ENCODE measurements around the gene ODC1. TPM values are rescaled to one million over a fixed set of nuclear protein-coding genes. Genes with fewer than 3 reads are reported as not detected.

ODC1 gene
- total and polyA plus RNA-seq, 2 donors (not counting 3 experiments of a cell fraction or from before 2014, with no cell fraction given): 109 to 132 TPM

DNA sequence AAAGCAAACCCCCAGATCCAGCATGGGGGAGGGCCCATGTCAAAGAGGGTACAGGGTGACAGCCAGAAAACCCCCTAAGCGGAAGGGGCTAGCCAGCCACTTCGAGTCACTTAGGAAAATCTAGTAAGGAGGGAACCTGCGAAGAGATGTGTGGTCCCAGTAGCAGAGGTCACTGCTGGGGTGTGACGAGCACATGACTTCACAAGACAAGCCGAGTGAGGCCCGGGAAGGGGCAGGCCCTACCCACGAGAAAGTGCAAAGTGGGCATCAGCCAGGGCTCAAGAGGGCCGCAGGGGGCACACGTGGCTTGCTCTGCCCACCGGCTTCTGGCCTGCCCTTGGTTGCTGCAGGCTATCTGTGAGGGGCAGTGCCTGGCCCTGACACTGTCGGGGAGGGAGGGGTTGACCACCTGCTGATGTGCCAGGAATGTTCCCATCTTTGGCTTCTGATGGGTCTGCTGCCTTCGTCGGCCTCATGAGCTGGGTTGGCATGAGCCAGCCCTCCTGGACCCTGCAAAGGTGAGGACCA lies 11.5 kb downstream of the ODC1 start:
- Histone ChIP-seq H3K4me2 (ENCODE audit: insufficient read depth, low read length) (no peak overlapping the region), H3K9me1 (replicated peaks; ENCODE audit: control insufficient read depth, extremely low read depth, insufficient read depth, low read length) (no peaks in the 10 kb centered on the region), H3K27me3 (ENCODE audit: control insufficient read depth in 2 of 2, insufficient read depth in 2 of 2, low read length in 2 of 2) (no peaks in the 10 kb centered on the region), H3K9ac (replicated peaks; ENCODE audit: extremely low read depth, insufficient read depth, low read length) (no peak overlapping the region), H3K27ac (ENCODE audit: insufficient read depth, low read depth, low read length) (no peak overlapping the region), H3K4me3 (replicated peaks in 1 of 3; ENCODE audit: insufficient read depth in 1 of 3, low read depth in 1 of 3, low read length in 3 of 3) (no peak overlapping the region), H3K79me2 (ENCODE audit: control insufficient read depth, insufficient read depth, low read length) (no peaks in the 10 kb centered on the region), H3K9me3 (replicated peaks; ENCODE audit: control insufficient read depth, insufficient read depth, low read length) (no peaks in the 10 kb centered on the region), H2AFZ (ENCODE audit: low read depth, low read length) (no peak overlapping the region), H3K4me1 (ENCODE audit: control insufficient read depth, extremely low read depth, insufficient read depth, low read length) (peaks cover 3% of the 10 kb centered on the region), H3K36me3 (ENCODE audit: control insufficient read depth in 2 of 2, extremely low read depth in 1 of 2, insufficient read depth in 2 of 2, low read length in 2 of 2) (peaks cover 8 to 13% of the 10 kb centered on the region in 2 experiments), H4K20me1 (replicated peaks; ENCODE audit: control insufficient read depth, extremely low read depth, insufficient read depth, low read length) (no peaks in the 10 kb centered on the region)
- POLR2A ChIA-PET: no interaction called here
- BruUV-seq (replicated peaks): no TSS peak
- DNase-seq (ENCODE audit: low read depth, low spot score) (no peak), FAIRE-seq (no peak)
- TF ChIP-seq, protein P1, sequence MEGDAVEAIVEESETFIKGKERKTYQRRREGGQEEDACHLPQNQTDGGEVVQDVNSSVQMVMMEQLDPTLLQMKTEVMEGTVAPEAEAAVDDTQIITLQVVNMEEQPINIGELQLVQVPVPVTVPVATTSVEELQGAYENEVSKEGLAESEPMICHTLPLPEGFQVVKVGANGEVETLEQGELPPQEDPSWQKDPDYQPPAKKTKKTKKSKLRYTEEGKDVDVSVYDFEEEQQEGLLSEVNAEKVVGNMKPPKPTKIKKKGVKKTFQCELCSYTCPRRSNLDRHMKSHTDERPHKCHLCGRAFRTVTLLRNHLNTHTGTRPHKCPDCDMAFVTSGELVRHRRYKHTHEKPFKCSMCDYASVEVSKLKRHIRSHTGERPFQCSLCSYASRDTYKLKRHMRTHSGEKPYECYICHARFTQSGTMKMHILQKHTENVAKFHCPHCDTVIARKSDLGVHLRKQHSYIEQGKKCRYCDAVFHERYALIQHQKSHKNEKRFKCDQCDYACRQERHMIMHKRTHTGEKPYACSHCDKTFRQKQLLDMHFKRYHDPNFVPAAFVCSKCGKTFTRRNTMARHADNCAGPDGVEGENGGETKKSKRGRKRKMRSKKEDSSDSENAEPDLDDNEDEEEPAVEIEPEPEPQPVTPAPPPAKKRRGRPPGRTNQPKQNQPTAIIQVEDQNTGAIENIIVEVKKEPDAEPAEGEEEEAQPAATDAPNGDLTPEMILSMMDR (IDR thresholded peaks at IDR 0.05; ENCODE audit: extremely low read depth in 1 of 2, insufficient read depth in 1 of 2, low read depth in 1 of 2, low read length in 2 of 2): no peak
- TF ChIP-seq GATA2 (IDR thresholded peaks at IDR 0.05; ENCODE audit: insufficient read depth, insufficient read length, low read depth, low read length) (no peak), EZH2 (IDR thresholded peaks at IDR 0.05; ENCODE audit: borderline replicate concordance, low read depth, low read length, severe bottlenecking) (no peak), MYC (IDR thresholded peaks at IDR 0.05; ENCODE audit: low read depth, low read length) (no peak), FOS (IDR thresholded peaks at IDR 0.05; ENCODE audit: borderline replicate concordance, insufficient read depth, low read length) (no peak), POLR2AphosphoS5 (IDR thresholded peaks at IDR 0.05; ENCODE audit: insufficient read depth, low read depth, low read length) (no peak), POLR2A (IDR thresholded peaks at IDR 0.05; ENCODE audit: low read depth, low read length) (no peak), JUN (IDR thresholded peaks at IDR 0.05; ENCODE audit: borderline replicate concordance, insufficient read depth, insufficient read length, low read depth) (no peak)
- TF ChIP-seq, protein P2, sequence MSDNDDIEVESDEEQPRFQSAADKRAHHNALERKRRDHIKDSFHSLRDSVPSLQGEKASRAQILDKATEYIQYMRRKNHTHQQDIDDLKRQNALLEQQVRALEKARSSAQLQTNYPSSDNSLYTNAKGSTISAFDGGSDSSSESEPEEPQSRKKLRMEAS (IDR thresholded peaks at IDR 0.05; ENCODE audit: insufficient read depth, insufficient read length): no peak
- CTCF ChIA-PET: interaction anchor here (0.7 to 10.5 kb wide), 7 partner anchors 29 to 365 kb away, joined by 3 to 565 read pairs (median 55); partner anchors contain the start of gene CYS1
- intact Hi-C loops (cut with micrococcal nuclease) (loop anchor here (5.0 kb wide), 1 partner anchor 624 kb away; no protein-coding TSS in a partner anchor), dilution Hi-C loops (cut with MboI; ENCODE audit: extremely low pct_ligation_motif_present, low sequenced_read_pairs) (no loop called here)
